Prostate gland (tissue), 2 donors: ENCODE data around the gene CAMK2N1.

Experiments used
- POLR2A ChIP-seq: fragments of 450-650 bp; IDR thresholded peaks from one replicate; pipeline ENCODE4 v1.6.1; 2016; ENCODE audit warnings: antibody characterized with exemption, mild to moderate bottlenecking
- TF ChIP-seq, protein P1 (sequence below), 4 experiments: fragments of 200-600 bp in 2 of 4; fragments of 450-650 bp in 2 of 4; sonication (generic) in 2 of 4; IDR thresholded peaks; 1 replicate in 3 of 4; 2 replicates in 1 of 4; pipeline ENCODE4 v1.5.1; 2016 to 2019; ENCODE audit warnings: antibody characterized with exemption in 4 of 4, mild to moderate bottlenecking in 2 of 4, moderate library complexity in 2 of 4

GRCh38 chr1:20505488-20505887 is 19.5 kb upstream of the CAMK2N1 start:
- TF ChIP-seq POLR2A: no peak
- TF ChIP-seq, protein P1, sequence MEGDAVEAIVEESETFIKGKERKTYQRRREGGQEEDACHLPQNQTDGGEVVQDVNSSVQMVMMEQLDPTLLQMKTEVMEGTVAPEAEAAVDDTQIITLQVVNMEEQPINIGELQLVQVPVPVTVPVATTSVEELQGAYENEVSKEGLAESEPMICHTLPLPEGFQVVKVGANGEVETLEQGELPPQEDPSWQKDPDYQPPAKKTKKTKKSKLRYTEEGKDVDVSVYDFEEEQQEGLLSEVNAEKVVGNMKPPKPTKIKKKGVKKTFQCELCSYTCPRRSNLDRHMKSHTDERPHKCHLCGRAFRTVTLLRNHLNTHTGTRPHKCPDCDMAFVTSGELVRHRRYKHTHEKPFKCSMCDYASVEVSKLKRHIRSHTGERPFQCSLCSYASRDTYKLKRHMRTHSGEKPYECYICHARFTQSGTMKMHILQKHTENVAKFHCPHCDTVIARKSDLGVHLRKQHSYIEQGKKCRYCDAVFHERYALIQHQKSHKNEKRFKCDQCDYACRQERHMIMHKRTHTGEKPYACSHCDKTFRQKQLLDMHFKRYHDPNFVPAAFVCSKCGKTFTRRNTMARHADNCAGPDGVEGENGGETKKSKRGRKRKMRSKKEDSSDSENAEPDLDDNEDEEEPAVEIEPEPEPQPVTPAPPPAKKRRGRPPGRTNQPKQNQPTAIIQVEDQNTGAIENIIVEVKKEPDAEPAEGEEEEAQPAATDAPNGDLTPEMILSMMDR (IDR thresholded peaks at IDR 0.05): no peak
